ENCODE results near the gene GRID2.

- TF ChIP-seq CTCF (IDR thresholded peaks at IDR 0.05) (no peak), EZH2 (IDR thresholded peaks at IDR 0.05) (no peak), EZH2phosphoT487 (IDR thresholded peaks at IDR 0.05) (no peak)
Observed at GRCh38 chr4:93605163-93605562, 1301.4 kb downstream of the GRID2 start.
